Kidney capillary endothelial cell (primary cell): ENCODE data around the gene PTPRN.
"Not testable (repeated sequence)": the region's sequence is repeated elsewhere in the genome, so short reads cannot be mapped to it uniquely, and the experiment has no call there.

Experiments used
- DNase-seq: peaks from one replicate; pipeline ENCODE4 v3.0.0-alpha.2; 2018; ENCODE audit warnings: low spot score

PTPRN gene

GRCh38 chr2:219287580-219288265 is 21.5 kb downstream of the PTPRN start:
- no peak for DNase-seq

GRCh38 chr2:219287116-219287440 is 22.1 kb downstream of the PTPRN start:
- DNase-seq: not testable (repeated sequence)

GRCh38 chr2:219286436-219287115 is 22.6 kb downstream of the PTPRN start:
- DNase-seq: no peak

- no peak for DNase-seq
Observed at GRCh38 chr2:219285894-219286425, 23.2 kb downstream of the PTPRN start.

GRCh38 chr2:219285373-219285735 is 23.8 kb downstream of the PTPRN start:
- DNase-seq: no peak

- no peak for DNase-seq
Observed at GRCh38 chr2:219284501-219285372, 24.5 kb downstream of the PTPRN start.

- DNase-seq: no peak
Observed at GRCh38 chr2:219282943-219283581, 26.1 kb downstream of the PTPRN start.

- DNase-seq: no peak
Observed at GRCh38 chr2:219282375-219282774, 26.8 kb downstream of the PTPRN start.

GRCh38 chr2:219281588-219281987 is 27.6 kb downstream of the PTPRN start:
- no peak for DNase-seq

GRCh38 chr2:219280651-219281050 is 28.6 kb downstream of the PTPRN start:
- DNase-seq: no peak

- no peak for DNase-seq
Observed at GRCh38 chr2:219279916-219280516, 29.2 kb downstream of the PTPRN start.

- DNase-seq: peak; percentile 98
Observed at GRCh38 chr2:219279151-219279915, 29.9 kb downstream of the PTPRN start, which contains the start of gene DNAJB2. DNAJB2 (plus strand) TSS chr2:219279366; CDS start chr2:219279834, 468 bp downstream.

GRCh38 chr2:219278655-219279150 is 30.5 kb downstream of the PTPRN start:
- no peak for DNase-seq

GRCh38 chr2:219277703-219278654 is 31.2 kb downstream of the PTPRN start:
- peak; percentile 71 for DNase-seq

GRCh38 chr2:219274361-219274921 is 34.8 kb downstream of the PTPRN start:
- peak; percentile 38 for DNase-seq

GRCh38 chr2:219273937-219274336 is 35.3 kb downstream of the PTPRN start:
- no peak for DNase-seq

- no peak for DNase-seq
Observed at GRCh38 chr2:219272995-219273394, 36.2 kb downstream of the PTPRN start.

GRCh38 chr2:219272356-219272755 is 36.8 kb downstream of the PTPRN start:
- no peak for DNase-seq

GRCh38 chr2:219271021-219271420 is 38.2 kb downstream of the PTPRN start:
- DNase-seq: no peak
